ENCODE data around the gene TNFAIP8L3.

TNFAIP8L3 gene

GRCh38 chr15:51080286-51080685 is 14.4 kb downstream of the TNFAIP8L3 start:
- H4K8ac ChIP-seq (ENCODE audit: low read depth, low read length), result no peak overlapping the region
- H2AK5ac ChIP-seq (ENCODE audit: low read depth, low read length), result no peak overlapping the region
- peaks cover 0 to 10% of the 10 kb centered on the region in 2 donors for H3K4me1 ChIP-seq (ENCODE audit: control insufficient read depth in 2 of 2, insufficient read depth in 1 of 2, low read depth in 1 of 2, low read length in 2 of 2)
- no peak overlapping the region for H4K91ac ChIP-seq (ENCODE audit: low read depth, low read length, poor library complexity)
- peaks cover 3% of the 10 kb centered on the region for H3K79me1 ChIP-seq (ENCODE audit: low read depth, low read length)
- no peak overlapping the region for H2BK12ac ChIP-seq (ENCODE audit: low read length)
- H2BK15ac ChIP-seq (ENCODE audit: low read length), result no peak overlapping the region
- H3K9ac ChIP-seq (ENCODE audit: low read depth, low read length, poor library complexity), result no peak overlapping the region
- no CpG with 5 or more reads among the region's 5 CpGs for WGBS, 2 donors (ENCODE audit: extremely low coverage in 2 of 2, insufficient read length in 2 of 2, insufficient replicate concordance in 1 of 2)
- H3K4me3 ChIP-seq (ENCODE audit: low read length in 2 of 2), result no peak overlapping the region
- H3K18ac ChIP-seq (ENCODE audit: low read length), result no peak overlapping the region
- H2BK120ac ChIP-seq (ENCODE audit: low read depth, low read length), result no peak overlapping the region
- DNase-seq (ENCODE audit: low spot score), result no peak
- no peak overlapping the region for H3K27ac ChIP-seq (replicated peaks; ENCODE audit: low read length)
- no peak overlapping the region for H3K23ac ChIP-seq (ENCODE audit: low read depth, low read length, poor library complexity)
- no peaks in the 10 kb centered on the region for H3K9me3 ChIP-seq (replicated peaks in 1 of 2; ENCODE audit: control insufficient read depth in 2 of 2, insufficient read depth in 1 of 2, low read depth in 1 of 2, low read length in 2 of 2)
- no peak overlapping the region for H3K14ac ChIP-seq (ENCODE audit: low read length)
- no peak overlapping the region for H3K4ac ChIP-seq (ENCODE audit: low read length)
- H2BK5ac ChIP-seq (ENCODE audit: low read length), result no peak overlapping the region
- H2AFZ ChIP-seq (ENCODE audit: low read length), result no peak overlapping the region
- H3K36me3 ChIP-seq (replicated peaks in 1 of 2; ENCODE audit: control insufficient read depth in 2 of 2, insufficient read depth in 2 of 2, low read length in 2 of 2), result no peaks in the 10 kb centered on the region
- no peak overlapping the region for H3K4me2 ChIP-seq (ENCODE audit: insufficient read depth, low read length, poor library complexity, severe bottlenecking)
- H3K27me3 ChIP-seq (ENCODE audit: control insufficient read depth in 3 of 3, insufficient read depth in 3 of 3, low read depth in 1 of 3, low read length in 3 of 3), result peaks cover 0 to 3% (median 0%) of the 10 kb centered on the region in 3 experiments

- Histone ChIP-seq H3K27me3 (ENCODE audit: control insufficient read depth in 3 of 3, insufficient read depth in 3 of 3, low read depth in 1 of 3, low read length in 3 of 3) (peaks cover 0 to 7% (median 0%) of the 10 kb centered on the region in 3 experiments), H2BK5ac (ENCODE audit: low read length) (no peak overlapping the region), H2AFZ (ENCODE audit: low read length) (no peak overlapping the region), H3K9ac (ENCODE audit: low read depth, low read length, poor library complexity) (no peak overlapping the region), H3K27ac (replicated peaks; ENCODE audit: low read length) (no peak overlapping the region), H3K14ac (ENCODE audit: low read length) (no peak overlapping the region), H2BK12ac (ENCODE audit: low read length) (no peak overlapping the region), H2AK5ac (ENCODE audit: low read depth, low read length) (no peak overlapping the region), H2BK120ac (ENCODE audit: low read depth, low read length) (no peak overlapping the region), H3K4ac (ENCODE audit: low read length) (no peak overlapping the region), H3K9me3 (replicated peaks in 1 of 2; ENCODE audit: control insufficient read depth in 2 of 2, insufficient read depth in 1 of 2, low read depth in 1 of 2, low read length in 2 of 2) (no peaks in the 10 kb centered on the region), H3K36me3 (replicated peaks in 1 of 2; ENCODE audit: control insufficient read depth in 2 of 2, insufficient read depth in 2 of 2, low read length in 2 of 2) (no peaks in the 10 kb centered on the region), H2BK15ac (ENCODE audit: low read length) (no peak overlapping the region), H3K4me3 (ENCODE audit: low read length in 2 of 2) (no peak overlapping the region), H4K91ac (ENCODE audit: low read depth, low read length, poor library complexity) (no peak overlapping the region), H3K4me1 (ENCODE audit: control insufficient read depth in 2 of 2, insufficient read depth in 1 of 2, low read depth in 1 of 2, low read length in 2 of 2) (peaks cover 0 to 10% of the 10 kb centered on the region in 2 donors), H4K8ac (ENCODE audit: low read depth, low read length) (no peak overlapping the region), H3K18ac (ENCODE audit: low read length) (no peak overlapping the region), H3K23ac (ENCODE audit: low read depth, low read length, poor library complexity) (no peak overlapping the region), H3K79me1 (ENCODE audit: low read depth, low read length) (peaks cover 3% of the 10 kb centered on the region), H3K4me2 (ENCODE audit: insufficient read depth, low read length, poor library complexity, severe bottlenecking) (no peak overlapping the region)
- DNase-seq (ENCODE audit: low spot score), result no peak
Observed at GRCh38 chr15:51079226-51079625, 15.5 kb downstream of the TNFAIP8L3 start.

GRCh38 chr15:51077221-51078153 is 17.2 kb downstream of the TNFAIP8L3 start:
- H3K4me1 ChIP-seq (ENCODE audit: control insufficient read depth in 2 of 2, insufficient read depth in 1 of 2, low read depth in 1 of 2, low read length in 2 of 2), result peaks cover 0 to 5% of the 10 kb centered on the region in 2 donors
- no peak overlapping the region for H3K4ac ChIP-seq (ENCODE audit: low read length)
- H3K23ac ChIP-seq (ENCODE audit: low read depth, low read length, poor library complexity), result no peak overlapping the region
- no peak overlapping the region for H4K91ac ChIP-seq (ENCODE audit: low read depth, low read length, poor library complexity)
- H2BK12ac ChIP-seq (ENCODE audit: low read length), result no peak overlapping the region
- no peak overlapping the region for H2BK15ac ChIP-seq (ENCODE audit: low read length)
- no peaks in the 10 kb centered on the region for H3K9me3 ChIP-seq (replicated peaks in 1 of 2; ENCODE audit: control insufficient read depth in 2 of 2, insufficient read depth in 1 of 2, low read depth in 1 of 2, low read length in 2 of 2)
- no peak overlapping the region for H2AFZ ChIP-seq (ENCODE audit: low read length)
- no CpG with 5 or more reads among the region's 32 CpGs for WGBS, 2 donors (ENCODE audit: extremely low coverage in 2 of 2, insufficient read length in 2 of 2, insufficient replicate concordance in 1 of 2)
- DNase-seq (ENCODE audit: low spot score), result peak; percentile 49
- H3K36me3 ChIP-seq (replicated peaks in 1 of 2; ENCODE audit: control insufficient read depth in 2 of 2, insufficient read depth in 2 of 2, low read length in 2 of 2), result no peaks in the 10 kb centered on the region
- no peak overlapping the region for H3K14ac ChIP-seq (ENCODE audit: low read length)
- H3K4me3 ChIP-seq (ENCODE audit: low read length in 2 of 2), result peak overlapping the region in 1 of 2 donors; percentile 57
- peaks cover 0 to 7% (median 0%) of the 10 kb centered on the region in 3 experiments for H3K27me3 ChIP-seq (ENCODE audit: control insufficient read depth in 3 of 3, insufficient read depth in 3 of 3, low read depth in 1 of 3, low read length in 3 of 3)
- H3K9ac ChIP-seq (ENCODE audit: low read depth, low read length, poor library complexity), result peak overlapping the region; percentile 55
- peak overlapping the region; percentile 35 for H3K4me2 ChIP-seq (ENCODE audit: insufficient read depth, low read length, poor library complexity, severe bottlenecking)
- H2BK5ac ChIP-seq (ENCODE audit: low read length), result no peak overlapping the region
- H3K27ac ChIP-seq (replicated peaks; ENCODE audit: low read length), result no peak overlapping the region
- H4K8ac ChIP-seq (ENCODE audit: low read depth, low read length), result peak overlapping the region; percentile 89
- no peak overlapping the region for H2BK120ac ChIP-seq (ENCODE audit: low read depth, low read length)
- peak overlapping the region; percentile 67 for H2AK5ac ChIP-seq (ENCODE audit: low read depth, low read length)
- H3K18ac ChIP-seq (ENCODE audit: low read length), result peak overlapping the region; percentile 89
- peaks cover 3% of the 10 kb centered on the region for H3K79me1 ChIP-seq (ENCODE audit: low read depth, low read length)

GRCh38 chr15:51076524-51077220 is 18.0 kb downstream of the TNFAIP8L3 start:
- Histone ChIP-seq H3K79me1 (ENCODE audit: low read depth, low read length) (peaks cover 3% of the 10 kb centered on the region), H2BK15ac (ENCODE audit: low read length) (no peak overlapping the region), H3K9me3 (replicated peaks in 1 of 2; ENCODE audit: control insufficient read depth in 2 of 2, insufficient read depth in 1 of 2, low read depth in 1 of 2, low read length in 2 of 2) (no peaks in the 10 kb centered on the region), H2BK12ac (ENCODE audit: low read length) (no peak overlapping the region), H3K4me2 (ENCODE audit: insufficient read depth, low read length, poor library complexity, severe bottlenecking) (no peak overlapping the region), H3K9ac (ENCODE audit: low read depth, low read length, poor library complexity) (peak overlapping the region; percentile 55), H2BK120ac (ENCODE audit: low read depth, low read length) (no peak overlapping the region), H3K4me1 (ENCODE audit: control insufficient read depth in 2 of 2, insufficient read depth in 1 of 2, low read depth in 1 of 2, low read length in 2 of 2) (peaks cover 0 to 5% of the 10 kb centered on the region in 2 donors), H2BK5ac (ENCODE audit: low read length) (no peak overlapping the region), H3K36me3 (replicated peaks in 1 of 2; ENCODE audit: control insufficient read depth in 2 of 2, insufficient read depth in 2 of 2, low read length in 2 of 2) (no peaks in the 10 kb centered on the region), H3K4me3 (ENCODE audit: low read length in 2 of 2) (peak overlapping the region in 1 of 2 donors; percentile 57), H4K91ac (ENCODE audit: low read depth, low read length, poor library complexity) (no peak overlapping the region), H3K14ac (ENCODE audit: low read length) (no peak overlapping the region), H2AFZ (ENCODE audit: low read length) (no peak overlapping the region), H2AK5ac (ENCODE audit: low read depth, low read length) (peak overlapping the region; percentile 67), H3K27me3 (ENCODE audit: control insufficient read depth in 3 of 3, insufficient read depth in 3 of 3, low read depth in 1 of 3, low read length in 3 of 3) (peaks cover 0 to 7% (median 0%) of the 10 kb centered on the region in 3 experiments), H3K4ac (ENCODE audit: low read length) (no peak overlapping the region), H4K8ac (ENCODE audit: low read depth, low read length) (no peak overlapping the region), H3K23ac (ENCODE audit: low read depth, low read length, poor library complexity) (no peak overlapping the region), H3K18ac (ENCODE audit: low read length) (peak overlapping the region; percentile 89), H3K27ac (replicated peaks; ENCODE audit: low read length) (no peak overlapping the region)
- no peak for DNase-seq (ENCODE audit: low spot score)
- WGBS, 2 donors (ENCODE audit: extremely low coverage in 2 of 2, insufficient read length in 2 of 2, insufficient replicate concordance in 1 of 2), result no CpG with 5 or more reads among the region's 16 CpGs

Data from neuronal stem cell (in vitro differentiated cells).